A549 treated with CORT108297 at 1 μM for 4 hours (cell line): ENCODE results near the gene IQCM. TPM values are rescaled to one million over a fixed set of nuclear protein-coding genes. Genes with fewer than 3 reads are reported as not detected.

ENCODE experiments used
- total RNA-seq: library from RNA; stranded (reverse); fragments of 200-300 nt; extraction: Qiagen RNA extraction; gene quantifications from 5 replicates; pipeline ENCODE4 v1.2.3, GENCODE V29; 2022

The IQCM gene
- not detected in 5 replicates for total RNA-seq

GRCh38 chr4:149815743-149816142, at the start of gene IQCM:
IQCM (minus strand) TSS chr4:149815843; CDS start chr4:149742691, 73,152 bp downstream.

